Posterior vena cava (tissue), 2 donors: ENCODE measurements around the gene ACOX1. TPM values are rescaled to one million over a fixed set of nuclear protein-coding genes. Genes with fewer than 3 reads are reported as not detected.
"Not testable (repeated sequence)": the region's sequence is repeated elsewhere in the genome, so short reads cannot be mapped to it uniquely, and the experiment has no call there.

Experiments used
- DNase-seq: peaks from one replicate; pipeline ENCODE4 v3.0.0-alpha.2; 2020; ENCODE audit warnings: low spot score
- intact Hi-C, 2 donors: fragments of 100-400 bp; cut with DNase I; formaldehyde crosslinking; loops; one replicate each; pipeline versions ENCODE4 v1.14.1 to v1.14.2; 2022 to 2023
- total RNA-seq, 2 donors: library from RNA; stranded (reverse); fragmentation: NEBNext Ultra II Directional; extraction: Animal tissue kit (Norgen Biotek cat#: 25700); gene quantifications; one replicate each; pipeline ENCODE4 v1.2.1, GENCODE V29; 2021
- donor health status: DM: yes; HTN: yes; CAD: no.
- donor health status: DM: yes; HTN: yes; CAD: no.

ACOX1 gene
- total RNA-seq, 2 donors from 2014 or later: 45.2 to 46.2 TPM

DNA sequence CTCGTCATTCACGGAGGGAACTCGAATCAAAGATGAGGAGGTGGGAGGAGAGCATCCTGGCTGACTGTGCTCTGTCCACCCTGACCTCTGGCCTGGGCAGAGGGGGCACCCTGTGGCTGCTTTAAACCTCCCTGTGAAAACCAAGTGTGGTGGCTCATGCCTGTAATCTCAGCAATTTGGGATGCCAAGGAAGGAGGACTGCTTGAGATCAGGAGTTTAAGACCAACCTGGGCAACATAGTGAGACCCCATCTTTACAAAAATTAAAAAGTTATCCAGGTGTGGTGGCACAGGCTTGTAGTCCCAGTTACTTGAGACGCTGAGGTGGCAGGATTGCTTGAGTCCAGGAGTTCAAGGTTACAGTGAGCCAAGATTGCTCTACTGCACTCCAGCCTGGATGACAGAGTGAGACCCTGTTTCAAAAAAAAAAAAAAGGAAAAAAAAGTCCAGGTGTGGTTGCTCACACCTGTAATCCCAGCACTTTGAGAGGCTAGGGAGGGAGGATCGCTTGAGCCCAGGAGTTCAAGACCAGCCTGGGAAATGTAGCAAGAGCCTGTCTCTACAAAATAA is 15.9 kb upstream of the ACOX1 start:
- intact Hi-C loops: no loop called here
- DNase-seq: peak; percentile 10

DNA sequence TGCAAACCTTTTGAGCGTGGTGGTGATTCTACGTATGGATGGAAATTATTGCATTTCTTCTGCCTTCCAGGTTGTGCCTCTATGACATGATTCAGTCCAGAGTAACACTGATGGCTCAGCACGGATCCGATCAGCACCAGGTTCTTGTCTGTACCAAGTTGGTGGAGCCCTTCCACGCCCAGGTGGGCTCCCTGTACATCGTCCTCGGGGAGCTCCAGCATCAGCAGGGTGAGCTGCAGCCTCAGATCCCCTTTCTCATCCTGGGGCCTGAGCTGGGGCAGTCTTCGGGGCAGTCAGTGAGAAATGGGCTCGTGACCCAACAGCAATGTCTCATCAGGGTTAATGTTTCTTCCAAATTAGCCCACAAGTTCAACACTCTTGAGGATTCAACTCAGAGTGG is 12.4 kb upstream of the ACOX1 start:
- no peak for DNase-seq
- intact Hi-C loops: no loop called here

DNA sequence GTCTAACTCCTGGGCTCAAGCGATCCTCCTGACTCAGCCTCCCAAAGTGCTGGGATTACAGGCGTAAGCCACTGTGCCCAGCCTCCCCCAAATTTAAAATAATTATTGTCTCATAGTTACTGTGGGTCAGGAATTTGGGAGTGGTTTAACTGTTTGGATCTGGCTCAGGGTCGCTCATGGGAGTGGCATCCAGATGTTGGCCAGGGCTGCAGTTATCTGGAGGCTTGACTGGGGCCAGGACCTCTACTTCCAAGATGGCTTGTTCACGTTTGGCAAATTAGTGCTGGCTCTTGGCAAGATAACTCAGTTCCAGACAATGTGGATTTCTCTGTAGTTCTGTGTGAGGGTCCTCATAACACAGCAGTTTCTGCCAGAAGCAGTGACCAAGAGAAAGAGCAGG is 8.1 kb upstream of the ACOX1 start:
- no peak for DNase-seq
- intact Hi-C loops: no loop called here

DNA sequence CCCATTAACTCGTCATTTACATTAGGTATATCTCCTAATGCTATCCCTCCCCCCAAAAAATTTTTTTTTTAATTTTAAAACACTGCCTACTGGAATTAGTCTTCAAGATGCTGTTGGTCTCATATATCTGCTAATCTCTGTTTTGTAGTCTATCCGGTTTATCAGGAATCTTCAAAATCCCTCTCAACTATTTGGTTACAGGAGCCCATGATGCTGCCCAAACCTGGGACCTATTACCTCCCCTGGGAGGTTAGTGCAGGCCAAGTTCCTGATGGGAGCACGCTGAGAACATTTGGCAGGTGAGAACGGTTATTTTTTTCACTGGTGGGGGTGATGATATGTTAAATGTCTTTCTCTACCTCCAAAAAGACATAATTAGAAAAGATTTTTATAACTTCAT is 7.0 kb upstream of the ACOX1 start:
- intact Hi-C loops: no loop called here
- no peak for DNase-seq

DNA sequence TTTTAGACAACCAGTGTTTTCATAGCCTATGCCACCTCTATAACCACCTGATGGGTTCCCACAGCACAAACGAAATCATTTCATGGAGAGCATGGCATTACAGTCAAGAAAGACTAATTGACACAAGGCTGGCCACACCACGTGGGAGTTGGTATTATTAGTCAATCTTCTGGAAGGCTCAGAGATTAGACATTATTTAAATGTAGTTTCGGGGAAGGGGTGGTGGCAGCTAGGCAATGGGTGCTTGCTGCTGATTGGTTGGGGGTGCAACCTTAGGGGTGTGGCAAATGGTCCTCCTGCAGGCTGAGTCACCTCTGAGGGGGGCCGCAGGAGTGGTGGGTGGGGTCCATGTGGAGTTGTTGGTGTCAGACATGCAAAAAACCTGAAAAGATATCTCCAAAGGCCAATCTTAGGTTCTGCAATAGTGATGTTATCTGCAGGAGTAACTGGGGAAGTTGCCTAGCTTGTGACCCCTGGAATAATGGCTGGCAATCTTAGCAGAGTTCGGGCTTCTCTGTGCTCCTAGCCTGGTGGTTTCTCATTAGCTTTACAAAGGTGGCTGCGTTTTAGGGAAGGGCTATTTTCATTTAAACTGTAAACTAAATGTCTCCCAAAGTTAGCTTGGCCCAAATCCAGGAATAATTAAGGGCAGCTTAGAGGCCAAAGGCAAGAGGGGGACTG is 4.7 kb upstream of the ACOX1 start:
- DNase-seq: no peak
- intact Hi-C loops: no loop called here

DNA sequence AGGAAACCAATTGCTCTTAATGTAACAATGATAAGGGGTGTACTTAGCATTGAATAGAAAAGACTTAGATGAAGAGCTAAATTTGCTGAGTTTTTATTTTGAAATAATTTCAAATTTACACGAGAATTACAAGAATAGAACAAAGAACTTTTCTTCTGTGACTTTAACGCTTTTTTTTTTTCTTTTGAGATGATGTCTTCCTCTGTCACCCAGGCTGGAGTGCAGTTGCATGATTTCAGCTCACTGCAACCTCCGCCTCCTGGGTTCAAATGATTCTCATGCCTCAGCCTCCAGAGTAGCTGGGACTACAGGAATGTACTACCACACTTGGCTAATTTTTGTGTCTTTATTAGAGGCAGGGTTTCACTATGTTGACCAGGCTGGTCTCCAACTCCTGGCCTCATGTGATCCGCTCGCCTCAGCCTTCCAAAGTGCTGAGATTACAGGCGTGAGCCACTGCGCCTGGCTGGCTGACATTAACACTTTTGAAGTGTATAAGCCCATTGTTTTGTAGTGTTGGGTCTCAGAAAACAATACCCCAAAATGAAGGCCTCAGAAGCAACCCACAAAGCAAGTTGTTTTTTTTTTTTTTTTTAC is 2.2 kb upstream of the ACOX1 start:
- no peak for DNase-seq
- intact Hi-C loops: no loop called here

- DNase-seq: no peak
These were observed 1.4 kb upstream of the ACOX1 start for GRCh38 chr17:75980188-75981018.

GRCh38 chr17:75979705-75980187 is 780 bp upstream of the ACOX1 start:
- DNase-seq: peak; percentile 86
- intact Hi-C loops: no loop called here

More at GRCh38 chr17:75980188-75981018, 1.4 kb upstream of the ACOX1 start:
- intact Hi-C loops: no loop called here

DNA sequence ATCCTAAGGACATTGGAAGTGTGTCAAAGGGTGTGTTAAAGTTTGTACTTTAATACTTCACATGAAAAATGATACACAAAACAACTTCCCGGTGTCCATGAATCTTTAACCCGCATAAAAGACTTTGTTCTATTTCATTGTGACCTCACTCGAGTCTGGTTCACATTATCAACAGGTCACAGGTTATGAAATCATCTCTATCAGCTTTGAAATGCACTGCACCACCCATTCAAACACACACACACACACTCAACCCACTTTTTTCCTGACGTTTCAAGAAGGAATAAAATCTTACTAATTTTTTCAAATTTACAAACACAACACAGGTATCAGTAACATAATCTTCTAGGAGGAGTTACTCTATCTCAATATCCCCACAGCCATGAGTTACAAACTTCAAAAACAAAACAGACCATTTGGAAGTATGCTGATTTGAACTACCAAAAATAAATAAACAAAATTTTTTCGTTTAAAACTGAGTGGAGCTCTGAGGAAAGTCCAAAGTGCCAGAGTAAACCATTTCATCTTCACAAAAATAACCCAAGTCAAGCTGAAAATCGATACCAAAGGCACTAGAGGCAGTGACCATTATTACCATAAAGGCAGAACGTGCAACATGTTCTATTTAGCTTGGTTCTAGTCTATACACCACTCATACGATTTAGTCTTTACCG is 2.7 kb downstream of the ACOX1 start:
- no peak for DNase-seq
- intact Hi-C loops: no loop called here

DNA sequence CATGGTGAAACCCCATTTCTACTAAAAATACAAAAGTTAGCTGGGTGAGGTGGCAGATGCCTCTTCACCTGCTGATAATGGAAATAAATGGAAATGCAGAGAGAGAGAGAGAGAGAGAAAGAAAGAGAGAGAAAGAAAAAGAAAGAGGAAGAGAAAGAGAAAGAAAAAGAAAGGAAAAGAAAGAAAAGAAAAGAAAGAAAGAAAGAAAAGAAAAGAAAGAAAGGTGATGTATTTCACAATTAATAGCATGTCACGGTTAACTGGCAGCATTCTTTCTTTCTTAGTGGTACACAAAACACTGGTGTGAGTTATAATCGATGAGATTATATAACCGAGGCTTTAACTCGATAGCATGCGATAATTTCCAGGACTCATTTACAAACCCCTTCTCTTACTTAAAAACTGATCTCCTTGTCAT is 3.2 kb downstream of the ACOX1 start:
- intact Hi-C loops: no loop called here
- DNase-seq: no peak

DNA sequence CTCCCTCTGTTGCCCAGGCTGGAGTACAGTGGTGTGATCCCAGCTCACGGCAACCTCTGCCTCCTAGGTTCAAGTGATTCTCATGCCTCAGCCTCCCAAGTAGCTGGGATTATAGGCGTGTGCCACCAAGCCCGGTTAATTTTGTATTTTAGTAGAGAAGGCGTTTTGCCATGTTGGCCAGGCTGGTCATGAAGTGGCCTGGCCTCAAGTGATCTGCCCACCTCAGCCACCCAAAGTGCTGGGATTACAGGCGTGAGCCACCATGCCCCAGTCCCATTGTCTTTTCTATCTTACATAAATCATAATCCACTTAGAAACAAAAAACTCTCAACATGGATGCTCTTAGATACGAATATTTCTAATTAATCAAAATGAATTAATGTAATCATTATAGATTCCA is 3.8 kb downstream of the ACOX1 start:
- DNase-seq: not testable (repeated sequence)

GRCh38 chr17:75970626-75971025 is 8.3 kb downstream of the ACOX1 start:
- intact Hi-C loops: no loop called here
- no peak for DNase-seq

More for the DNA sequence above, 3.8 kb downstream of the ACOX1 start:
- intact Hi-C loops: not testable (repeated sequence)

DNA sequence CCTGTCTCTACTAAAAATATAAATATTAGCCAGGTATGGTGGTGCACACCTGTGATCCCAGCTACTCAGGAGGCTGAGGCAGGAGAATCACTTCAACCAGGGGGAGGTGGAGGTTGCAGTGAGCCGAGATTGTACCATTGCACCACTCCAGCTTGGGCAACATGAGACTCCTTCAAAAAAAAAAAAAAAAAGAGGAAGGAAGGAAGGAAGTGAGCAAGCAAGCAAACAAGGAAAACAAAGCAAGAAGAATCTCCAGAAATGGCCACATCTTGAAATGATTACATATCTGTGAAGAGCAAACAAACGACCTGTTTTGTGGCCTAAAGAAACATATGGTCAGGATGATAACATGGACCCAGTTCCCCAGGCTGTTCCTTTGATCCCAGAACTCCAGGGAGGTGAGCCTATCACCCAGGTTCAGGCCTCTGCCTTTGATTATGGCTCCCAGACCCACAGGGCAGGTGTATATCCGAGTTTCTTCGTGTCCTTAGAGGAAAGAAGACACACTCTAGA is 8.9 kb downstream of the ACOX1 start:
- DNase-seq: no peak
- intact Hi-C loops: no loop called here

DNA sequence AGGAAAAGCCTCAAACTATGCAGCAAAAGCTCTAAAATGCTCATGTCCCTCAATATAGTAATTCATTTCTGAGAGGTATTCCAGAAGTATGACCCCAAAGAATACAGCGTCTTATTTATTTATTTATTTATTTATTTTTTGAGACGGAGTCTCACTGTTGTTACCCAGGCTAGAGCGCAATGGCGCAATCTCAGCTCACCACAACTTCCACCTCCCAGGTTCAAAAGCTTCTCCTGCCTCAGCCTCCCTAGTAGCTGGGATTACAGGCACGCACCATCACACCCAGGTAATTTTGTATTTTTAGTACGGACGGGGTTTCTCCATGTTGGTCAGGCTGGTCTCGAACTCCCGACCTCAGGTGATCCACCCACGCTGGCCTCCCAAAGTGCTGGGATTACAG is 9.9 kb downstream of the ACOX1 start:
- intact Hi-C loops, DNase-seq: not testable (repeated sequence)

GRCh38 chr17:75965468-75965867 is 13.5 kb downstream of the ACOX1 start:
- DNase-seq: no peak
- intact Hi-C loops: no loop called here

DNA sequence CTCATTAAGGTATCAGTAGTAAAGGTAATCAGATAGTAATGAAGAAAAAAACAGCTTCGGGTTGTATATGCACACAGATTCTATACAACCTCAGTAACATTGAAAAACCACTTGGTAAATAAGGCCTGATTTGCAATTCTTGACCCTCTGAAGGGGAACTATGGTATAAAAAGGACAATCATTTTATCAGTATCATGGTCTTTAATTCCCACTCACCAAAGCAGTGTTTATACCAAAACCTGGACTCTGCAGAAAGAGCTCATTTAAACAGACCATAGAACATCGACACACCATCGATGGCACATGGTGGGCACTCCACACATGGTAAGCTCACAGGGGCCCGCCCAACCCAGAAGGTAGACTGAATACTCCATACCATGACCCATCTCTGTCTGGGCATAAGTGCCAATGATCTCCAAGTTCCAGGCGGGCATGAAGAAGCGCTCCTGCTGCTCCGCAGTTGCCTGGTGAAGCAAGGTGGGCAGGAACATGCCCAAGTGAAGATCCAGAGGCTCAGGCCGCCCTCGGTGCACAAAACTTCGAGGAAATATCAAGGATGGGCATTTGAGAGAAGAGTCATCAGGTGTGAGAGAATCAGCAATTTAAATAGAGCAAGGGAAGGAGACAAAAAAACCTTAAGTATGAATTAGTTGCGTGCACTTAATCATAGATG is 19.0 kb downstream of the ACOX1 start:
- intact Hi-C loops: no loop called here
- no peak for DNase-seq

GRCh38 chr17:75959051-75959838 is 19.7 kb downstream of the ACOX1 start:
- DNase-seq: no peak
- intact Hi-C loops: no loop called here
